IMR-90 (cell line): ENCODE data around the gene NPLOC4. TPM values are rescaled to one million over a fixed set of nuclear protein-coding genes. Genes with fewer than 3 reads are reported as not detected.

Source experiments
- ATAC-seq: fragments of 200-7000 bp; cut with Tn5 transposase; 2 replicates; pipeline ENCODE4 v1.9.1; 2020; ENCODE audit warnings: low read depth, mild to moderate bottlenecking, moderate library complexity
- BruUV-seq: library from RNA; stranded (reverse); fragments of 400-500 nt; replicated peaks from 2 replicates; lab custom pipeline; 2021; lab: Mats Ljungman, UMichigan
- CTCF ChIA-PET: fragments of 300-600 bp; formaldehyde crosslinking; extraction: SDS; loops from one replicate; lab custom pipeline; 2021; ENCODE audit warnings: antibody characterized with exemption; lab: Yijun Ruan, JAX
- POLR2A ChIA-PET: fragments of 300-600 bp; sonication (Branson Sonifier 250); formaldehyde crosslinking; loops from one replicate; lab custom pipeline; 2022; ENCODE audit warnings: antibody characterized with exemption; ENCODE audit not compliant: unreplicated experiment; lab: Charles Lee
- DNase-seq: peaks from one replicate; pipeline ENCODE4 v3.0.0; 2013
- H2AFZ ChIP-seq: replicated peaks from 2 replicates; pipeline ENCODE3; 2013; ENCODE audit warnings: low read length, mild to moderate bottlenecking; ENCODE audit not compliant: poor library complexity
- H2AK5ac ChIP-seq: 2 replicates; pipeline ENCODE4 v1.6.1; 2013; ENCODE audit warnings: low read depth, low read length, inconsistent platforms
- H2AK9ac ChIP-seq: replicated peaks from 2 replicates; pipeline ENCODE3; 2013; ENCODE audit warnings: mild to moderate bottlenecking, low read depth, low read length, moderate library complexity; ENCODE audit not compliant: poor library complexity
- H2BK120ac ChIP-seq: 2 replicates; pipeline ENCODE4 v1.6.1; 2013; ENCODE audit warnings: low read depth, low read length, inconsistent platforms
- H2BK15ac ChIP-seq: 3 replicates; pipeline ENCODE4 v1.6.1; 2013; ENCODE audit warnings: low read depth, low read length, inconsistent platforms
- H2BK20ac ChIP-seq: 2 replicates; pipeline ENCODE4 v1.6.1; 2013; ENCODE audit warnings: low read depth, mild to moderate bottlenecking, inconsistent platforms, low read length, moderate library complexity
- H2BK5ac ChIP-seq: 2 replicates; pipeline ENCODE4 v1.6.1; 2013; ENCODE audit warnings: mild to moderate bottlenecking, low read depth, low read length, inconsistent platforms; ENCODE audit not compliant: poor library complexity, severe bottlenecking
- H3K14ac ChIP-seq: replicated peaks from 2 replicates; pipeline ENCODE4 v1.6.1; 2013; ENCODE audit warnings: low read depth, low read length, inconsistent platforms
- H3K18ac ChIP-seq: 2 replicates; pipeline ENCODE4 v1.6.1; 2013; ENCODE audit warnings: low read depth, low read length, control low read depth
- H3K23ac ChIP-seq: 2 replicates; pipeline ENCODE4 v1.6.1; 2013; ENCODE audit warnings: low read depth, low read length, inconsistent platforms
- H3K27ac ChIP-seq: 2 replicates; pipeline ENCODE4 v1.5.1; 2013; ENCODE audit warnings: mild to moderate bottlenecking, control low read depth, low read length; ENCODE audit not compliant: insufficient read depth
- H3K27me3 ChIP-seq: 2 replicates; pipeline ENCODE4 v1.6.1; 2013; ENCODE audit warnings: low read length; ENCODE audit not compliant: control insufficient read depth, insufficient read depth
- H3K36me3 ChIP-seq: 2 replicates; pipeline ENCODE4 v1.6.1; 2013; ENCODE audit warnings: low read length, mixed read lengths; ENCODE audit not compliant: control insufficient read depth, insufficient read depth
- H3K4ac ChIP-seq: 2 replicates; pipeline ENCODE4 v1.6.1; 2013; ENCODE audit warnings: low read depth, low read length, inconsistent platforms
- H3K4me1 ChIP-seq: 2 replicates; pipeline ENCODE4 v1.6.1; 2013; ENCODE audit warnings: low read length, mixed read lengths; ENCODE audit not compliant: control insufficient read depth, insufficient read depth
- H3K4me2 ChIP-seq: 2 replicates; pipeline ENCODE4 v1.6.1; 2013; ENCODE audit warnings: low read depth, mild to moderate bottlenecking, control low read depth, low read length, moderate library complexity
- H3K4me3 ChIP-seq: 2 replicates; pipeline ENCODE4 v1.5.1; 2013; ENCODE audit warnings: low read depth, mild to moderate bottlenecking, control low read depth, low read length, moderate library complexity; ENCODE audit not compliant: insufficient read depth
- H3K56ac ChIP-seq: 2 replicates; pipeline ENCODE4 v1.6.1; 2013; ENCODE audit warnings: low read length, inconsistent platforms; ENCODE audit not compliant: insufficient read depth; ENCODE audit errors: extremely low read depth
- H3K79me1 ChIP-seq, 2 experiments: 2 replicates each; pipeline ENCODE4 v1.6.1; 2013; ENCODE audit warnings: low read length in 2 of 2, inconsistent platforms in 1 of 2, low read depth in 1 of 2
- H3K9ac ChIP-seq: 2 replicates; pipeline ENCODE4 v1.6.1; 2013; ENCODE audit warnings: low read depth, low read length, control low read depth
- H3K9me1 ChIP-seq: 2 replicates; pipeline ENCODE4 v1.6.1; 2013; ENCODE audit warnings: low read length, inconsistent platforms; ENCODE audit not compliant: insufficient read depth
- H3K9me3 ChIP-seq: 2 replicates; pipeline ENCODE4 v1.6.1; 2013; ENCODE audit warnings: low read length; ENCODE audit not compliant: control insufficient read depth, insufficient read depth
- H4K20me1 ChIP-seq: 2 replicates; pipeline ENCODE4 v1.6.1; 2013; ENCODE audit warnings: low read length, inconsistent platforms; ENCODE audit not compliant: insufficient read depth
- H4K5ac ChIP-seq: 2 replicates; pipeline ENCODE4 v1.6.1; 2013; ENCODE audit warnings: mild to moderate bottlenecking, low read depth, low read length, control low read depth
- H4K8ac ChIP-seq, 2 experiments: 2 replicates each; pipeline ENCODE4 v1.6.1; 2013; ENCODE audit warnings: low read depth in 2 of 2, low read length in 2 of 2, control low read depth in 1 of 2, inconsistent platforms in 1 of 2
- H4K91ac ChIP-seq: 2 replicates; pipeline ENCODE4 v1.6.1; 2013; ENCODE audit warnings: low read depth, low read length, inconsistent platforms; ENCODE audit not compliant: insufficient read depth
- BHLHE40 ChIP-seq: fragments of 150-350 bp; IDR thresholded peaks from 2 replicates; pipeline ENCODE4 v1.6.1; 2016; ENCODE audit warnings: mild to moderate bottlenecking, low read depth, low read length
- CEBPB ChIP-seq: IDR thresholded peaks from 2 replicates; pipeline ENCODE4 v1.6.1; 2012; ENCODE audit warnings: low read depth, low read length, improper control_type of control experiment
- CHD1 ChIP-seq: IDR thresholded peaks from 2 replicates; pipeline ENCODE4 v1.6.1; 2012; ENCODE audit warnings: low read depth, low read length, improper control_type of control experiment
- FOS ChIP-seq: fragments of 150-350 bp; IDR thresholded peaks from 2 replicates; pipeline ENCODE4 v1.6.1; 2016; ENCODE audit warnings: low read depth, low read length
- MAFK ChIP-seq: IDR thresholded peaks from 2 replicates; pipeline ENCODE4 v1.6.1; 2012; ENCODE audit warnings: low read depth, low read length, improper control_type of control experiment
- MAZ ChIP-seq: IDR thresholded peaks from 2 replicates; pipeline ENCODE4 v1.6.1; 2012; ENCODE audit warnings: low read depth, mild to moderate bottlenecking, low read length, improper control_type of control experiment, moderate library complexity, borderline replicate concordance
- MXI1 ChIP-seq: IDR thresholded peaks from 2 replicates; pipeline ENCODE4 v1.6.1; 2012; ENCODE audit warnings: low read depth, mild to moderate bottlenecking, low read length, moderate library complexity, borderline replicate concordance
- NFE2L2 ChIP-seq: fragments of 150-350 bp; IDR thresholded peaks from 2 replicates; pipeline ENCODE4 v1.6.1; 2016; ENCODE audit warnings: low read depth, mild to moderate bottlenecking, low read length
- POLR2A ChIP-seq: IDR thresholded peaks from 2 replicates; pipeline ENCODE4 v1.6.1; 2012; ENCODE audit warnings: mild to moderate bottlenecking, low read depth, low read length
- RAD21 ChIP-seq: IDR thresholded peaks from 2 replicates; pipeline ENCODE4 v1.6.1; 2012; ENCODE audit warnings: low read length, improper control_type of control experiment
- RCOR1 ChIP-seq: IDR thresholded peaks from 2 replicates; pipeline ENCODE4 v1.6.1; 2012; ENCODE audit warnings: mild to moderate bottlenecking, low read length, improper control_type of control experiment; ENCODE audit not compliant: insufficient replicate concordance
- RFX5 ChIP-seq: IDR thresholded peaks from 2 replicates; pipeline ENCODE4 v1.8.0; 2012; ENCODE audit warnings: low read depth, mild to moderate bottlenecking, low read length, moderate library complexity
- SMC3 ChIP-seq: fragments of 150-350 bp; IDR thresholded peaks from 2 replicates; pipeline ENCODE4 v1.6.1; 2016; ENCODE audit warnings: low read depth, mild to moderate bottlenecking, antibody characterized with exemption, low read length, moderate library complexity
- WGBS, 2 experiments: methylation state at CpG; one replicate each; pipeline versions ENCODE4 v1.1.5 to v1.1.7; 2013; ENCODE audit warnings: missing lambda C conversion rate in 2 of 2; ENCODE audit not compliant: insufficient read length in 1 of 2; ENCODE audit errors: extremely low coverage in 2 of 2; 5-methylcytosine and 5-hydroxymethylcytosine counted together
- dilution Hi-C: fragments of 300-500 bp; cut with HindIII; formaldehyde crosslinking; loops from one replicate; pipeline ENCODE4 v1.14.3; 2018; ENCODE audit warnings: low sequenced_read_pairs; ENCODE audit not compliant: unreplicated experiment
- in situ Hi-C: fragments of 300-500 bp; cut with MboI; formaldehyde crosslinking; loops from 3 replicates; pipeline ENCODE4 v1.14.3; 2019; ENCODE audit warnings: low sequenced_read_pairs, inconsistent platforms, mixed read lengths
- intact Hi-C: fragments of 100-400 bp; cut with micrococcal nuclease; formaldehyde crosslinking; loops from 2 replicates; pipeline ENCODE4 v1.10.0; 2022
- polyA plus RNA-seq, 3 experiments: library from polyadenylated mRNA; depleted of rRNA; stranded (reverse); fragments of >200 nt; gene quantifications; 2 replicates each; pipeline ENCODE4 v1.2.3, GENCODE V29; 2012; ENCODE audit warnings: low replicate concordance in 1 of 3
- total RNA-seq: library from RNA; depleted of rRNA; stranded (reverse); fragments of >200 nt; gene quantifications from 2 replicates; pipeline ENCODE4 v1.2.3, GENCODE V29; 2012
- TF ChIP-seq, protein P1 (sequence below): fragments of 150-350 bp; IDR thresholded peaks from 2 replicates; pipeline ENCODE4 v1.6.1; 2017; ENCODE audit warnings: mild to moderate bottlenecking, antibody characterized with exemption, low read length, low read depth
- TF ChIP-seq, protein P2 (sequence below): fragments of 150-350 bp; IDR thresholded peaks from 2 replicates; pipeline ENCODE4 v1.6.1; 2016; ENCODE audit warnings: low read depth, mild to moderate bottlenecking, low read length, moderate library complexity, borderline replicate concordance
- TF ChIP-seq, protein P3 (sequence below): conservative IDR thresholded peaks from 2 replicates; pipeline ENCODE4 v1.5.1; 2012; ENCODE audit warnings: mild to moderate bottlenecking, low read depth, low read length, improper control_type of control experiment

The NPLOC4 gene
- total and polyA plus RNA-seq, 2 of the 4 experiments (the other 2 are of a cell fraction) = 70.4 to 78.3 TPM

DNA sequence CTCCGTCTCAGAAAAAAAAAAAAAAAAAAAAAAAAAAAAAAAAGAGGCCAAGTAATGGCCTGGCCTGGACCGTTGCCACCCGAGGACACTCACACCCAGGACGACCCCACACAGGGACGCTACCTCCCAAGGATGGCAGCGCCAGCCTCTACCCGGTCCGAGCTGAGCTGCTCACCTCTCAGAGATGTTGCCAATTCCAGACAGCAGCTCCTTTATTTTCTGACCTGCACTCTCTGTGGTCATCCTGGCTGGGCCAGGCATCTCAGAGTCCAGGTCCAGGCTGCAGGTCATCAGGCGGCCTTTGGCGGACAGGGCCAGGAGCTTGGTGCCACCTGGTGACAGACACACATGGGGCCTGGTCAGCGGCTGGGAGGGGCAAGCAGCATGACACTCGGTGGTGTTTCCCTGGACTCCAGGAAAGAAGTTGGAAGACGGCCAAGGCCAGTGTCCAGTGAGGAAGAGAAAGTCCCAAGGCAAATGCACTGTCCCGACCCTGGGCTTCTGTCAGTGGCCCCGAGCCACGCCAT is 87.8 kb downstream of the NPLOC4 start:
- Histone ChIP-seq H3K23ac (no peak overlapping the region), H2BK120ac (no peak overlapping the region), H2AFZ (peak overlapping the region; percentile 43), H2BK15ac (no peak overlapping the region), H2AK9ac (peak overlapping the region; percentile 13), H4K20me1 (peaks cover 33% of the 10 kb centered on the region), H4K8ac (no peak overlapping the region), H2BK20ac (no peak overlapping the region), H2BK5ac (no peak overlapping the region), H3K9me3 (no peaks in the 10 kb centered on the region), H3K4me3 (no peak overlapping the region), H2AK5ac (no peak overlapping the region), H3K9ac (no peak overlapping the region), H3K27me3 (no peaks in the 10 kb centered on the region), H3K79me1 (peaks cover 17 to 54% of the 10 kb centered on the region in 2 experiments), H4K5ac (no peak overlapping the region), H4K91ac (no peak overlapping the region), H3K18ac (no peak overlapping the region), H3K14ac (no peak overlapping the region), H3K4me1 (peaks cover 14% of the 10 kb centered on the region), H3K4ac (no peak overlapping the region), H3K4me2 (no peak overlapping the region), H3K36me3 (peaks cover 50% of the 10 kb centered on the region), H3K9me1 (peaks cover 8% of the 10 kb centered on the region), H3K56ac (no peak overlapping the region), H3K27ac (no peak overlapping the region)
- CTCF ChIA-PET = no interaction called here
- intact Hi-C loops = no loop called here
- TF ChIP-seq RCOR1 (no peak), RFX5 (no peak), CEBPB (no peak), MAFK (no peak), CHD1 (no peak), MAZ (no peak), BHLHE40 (no peak), POLR2A (no peak), FOS (no peak), SMC3 (no peak), RAD21 (no peak), NFE2L2 (no peak), MXI1 (no peak)
- TF ChIP-seq, protein P1, sequence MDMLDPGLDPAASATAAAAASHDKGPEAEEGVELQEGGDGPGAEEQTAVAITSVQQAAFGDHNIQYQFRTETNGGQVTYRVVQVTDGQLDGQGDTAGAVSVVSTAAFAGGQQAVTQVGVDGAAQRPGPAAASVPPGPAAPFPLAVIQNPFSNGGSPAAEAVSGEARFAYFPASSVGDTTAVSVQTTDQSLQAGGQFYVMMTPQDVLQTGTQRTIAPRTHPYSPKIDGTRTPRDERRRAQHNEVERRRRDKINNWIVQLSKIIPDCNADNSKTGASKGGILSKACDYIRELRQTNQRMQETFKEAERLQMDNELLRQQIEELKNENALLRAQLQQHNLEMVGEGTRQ = no peak
- TF ChIP-seq, protein P2, sequence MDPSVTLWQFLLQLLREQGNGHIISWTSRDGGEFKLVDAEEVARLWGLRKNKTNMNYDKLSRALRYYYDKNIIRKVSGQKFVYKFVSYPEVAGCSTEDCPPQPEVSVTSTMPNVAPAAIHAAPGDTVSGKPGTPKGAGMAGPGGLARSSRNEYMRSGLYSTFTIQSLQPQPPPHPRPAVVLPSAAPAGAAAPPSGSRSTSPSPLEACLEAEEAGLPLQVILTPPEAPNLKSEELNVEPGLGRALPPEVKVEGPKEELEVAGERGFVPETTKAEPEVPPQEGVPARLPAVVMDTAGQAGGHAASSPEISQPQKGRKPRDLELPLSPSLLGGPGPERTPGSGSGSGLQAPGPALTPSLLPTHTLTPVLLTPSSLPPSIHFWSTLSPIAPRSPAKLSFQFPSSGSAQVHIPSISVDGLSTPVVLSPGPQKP = no peak
- TF ChIP-seq, protein P3, sequence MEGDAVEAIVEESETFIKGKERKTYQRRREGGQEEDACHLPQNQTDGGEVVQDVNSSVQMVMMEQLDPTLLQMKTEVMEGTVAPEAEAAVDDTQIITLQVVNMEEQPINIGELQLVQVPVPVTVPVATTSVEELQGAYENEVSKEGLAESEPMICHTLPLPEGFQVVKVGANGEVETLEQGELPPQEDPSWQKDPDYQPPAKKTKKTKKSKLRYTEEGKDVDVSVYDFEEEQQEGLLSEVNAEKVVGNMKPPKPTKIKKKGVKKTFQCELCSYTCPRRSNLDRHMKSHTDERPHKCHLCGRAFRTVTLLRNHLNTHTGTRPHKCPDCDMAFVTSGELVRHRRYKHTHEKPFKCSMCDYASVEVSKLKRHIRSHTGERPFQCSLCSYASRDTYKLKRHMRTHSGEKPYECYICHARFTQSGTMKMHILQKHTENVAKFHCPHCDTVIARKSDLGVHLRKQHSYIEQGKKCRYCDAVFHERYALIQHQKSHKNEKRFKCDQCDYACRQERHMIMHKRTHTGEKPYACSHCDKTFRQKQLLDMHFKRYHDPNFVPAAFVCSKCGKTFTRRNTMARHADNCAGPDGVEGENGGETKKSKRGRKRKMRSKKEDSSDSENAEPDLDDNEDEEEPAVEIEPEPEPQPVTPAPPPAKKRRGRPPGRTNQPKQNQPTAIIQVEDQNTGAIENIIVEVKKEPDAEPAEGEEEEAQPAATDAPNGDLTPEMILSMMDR = no peak
- in situ Hi-C loops = no loop called here
- 96% methylated on average over 4 of the region's 16 CpGs; no CpG with 5 or more reads in 1 of the 2 experiments for WGBS, 2 experiments
- POLR2A ChIA-PET = interaction anchor here (0.5 kb wide), 1 partner anchor 37 kb away, joined by 3 read pairs; no protein-coding TSS in a partner anchor
- no peak for ATAC-seq
- no peak for DNase-seq
- no TSS peak for BruUV-seq
- dilution Hi-C loops = no loop called here
